RWPE2 (cell line): ENCODE data around the gene AKR1D1.

ENCODE experiments used
- ATAC-seq: fragments of 200-7000 bp; cut with Tn5 transposase; 3 replicates; pipeline ENCODE4 v1.9.1; 2021; ENCODE audit warnings: low read depth
- DNase-seq: peaks from one replicate; pipeline ENCODE4 v3.0.0-alpha.2; 2020; ENCODE audit warnings: low spot score
- H3K27ac ChIP-seq: fragments of 450-650 bp; 2 replicates; pipeline ENCODE4 v1.5.1; 2017; ENCODE audit warnings: mild to moderate bottlenecking; ENCODE audit not compliant: poor library complexity, severe bottlenecking
- H3K27me3 ChIP-seq: fragments of 250-450 bp; sonication (Bioruptor Pico); 2 replicates; pipeline ENCODE4 v1.5.1; 2021; ENCODE audit warnings: mild to moderate bottlenecking, moderate library complexity; ENCODE audit not compliant: insufficient read depth, poor library complexity, severe bottlenecking
- H3K36me3 ChIP-seq: fragments of 250-450 bp; sonication (Bioruptor Pico); 2 replicates; pipeline ENCODE4 v1.5.1; 2020; ENCODE audit warnings: low read depth, mild to moderate bottlenecking, moderate library complexity
- H3K4me1 ChIP-seq: fragments of 250-450 bp; sonication (Bioruptor Pico); 2 replicates; pipeline ENCODE4 v1.5.1; 2021; ENCODE audit warnings: mild to moderate bottlenecking, moderate library complexity; ENCODE audit not compliant: insufficient read depth, poor library complexity, severe bottlenecking
- H3K4me3 ChIP-seq: fragments of 250-450 bp; sonication (Bioruptor Pico); 2 replicates; pipeline ENCODE4 v1.5.1; 2021; ENCODE audit warnings: mild to moderate bottlenecking, moderate library complexity; ENCODE audit not compliant: severe bottlenecking
- H3K9me3 ChIP-seq: fragments of 250-450 bp; sonication (Bioruptor Pico); 2 replicates; pipeline ENCODE4 v1.5.1; 2021; ENCODE audit warnings: mild to moderate bottlenecking, moderate library complexity; ENCODE audit not compliant: severe bottlenecking
- TF ChIP-seq, protein P1 (sequence below): fragments of 450-650 bp; IDR thresholded peaks from one replicate; pipeline ENCODE4 v1.5.1; 2017; ENCODE audit warnings: mild to moderate bottlenecking, moderate library complexity; ENCODE audit not compliant: poor library complexity, severe bottlenecking

The AKR1D1 gene

GRCh38 chr7:138063400-138063799 is 12.9 kb upstream of the AKR1D1 start:
- TF ChIP-seq, protein P1, sequence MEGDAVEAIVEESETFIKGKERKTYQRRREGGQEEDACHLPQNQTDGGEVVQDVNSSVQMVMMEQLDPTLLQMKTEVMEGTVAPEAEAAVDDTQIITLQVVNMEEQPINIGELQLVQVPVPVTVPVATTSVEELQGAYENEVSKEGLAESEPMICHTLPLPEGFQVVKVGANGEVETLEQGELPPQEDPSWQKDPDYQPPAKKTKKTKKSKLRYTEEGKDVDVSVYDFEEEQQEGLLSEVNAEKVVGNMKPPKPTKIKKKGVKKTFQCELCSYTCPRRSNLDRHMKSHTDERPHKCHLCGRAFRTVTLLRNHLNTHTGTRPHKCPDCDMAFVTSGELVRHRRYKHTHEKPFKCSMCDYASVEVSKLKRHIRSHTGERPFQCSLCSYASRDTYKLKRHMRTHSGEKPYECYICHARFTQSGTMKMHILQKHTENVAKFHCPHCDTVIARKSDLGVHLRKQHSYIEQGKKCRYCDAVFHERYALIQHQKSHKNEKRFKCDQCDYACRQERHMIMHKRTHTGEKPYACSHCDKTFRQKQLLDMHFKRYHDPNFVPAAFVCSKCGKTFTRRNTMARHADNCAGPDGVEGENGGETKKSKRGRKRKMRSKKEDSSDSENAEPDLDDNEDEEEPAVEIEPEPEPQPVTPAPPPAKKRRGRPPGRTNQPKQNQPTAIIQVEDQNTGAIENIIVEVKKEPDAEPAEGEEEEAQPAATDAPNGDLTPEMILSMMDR: no peak
- Histone ChIP-seq H3K36me3 (no peaks in the 10 kb centered on the region), H3K4me1 (no peaks in the 10 kb centered on the region), H3K27ac (no peak overlapping the region), H3K9me3 (no peaks in the 10 kb centered on the region), H3K4me3 (no peak overlapping the region), H3K27me3 (peaks cover 3% of the 10 kb centered on the region)
- DNase-seq (no peak), ATAC-seq (no peak)

GRCh38 chr7:138064856-138065357 is 11.4 kb upstream of the AKR1D1 start:
- H3K27me3 ChIP-seq: peaks cover 3% of the 10 kb centered on the region
- H3K4me1 ChIP-seq: no peaks in the 10 kb centered on the region
- TF ChIP-seq, protein P1: no peak
- DNase-seq (no peak), ATAC-seq (no peak)
- no peak overlapping the region for H3K27ac ChIP-seq
- no peaks in the 10 kb centered on the region for H3K9me3 ChIP-seq
- H3K36me3 ChIP-seq: no peaks in the 10 kb centered on the region
- no peak overlapping the region for H3K4me3 ChIP-seq

- TF ChIP-seq, protein P1: no peak
- no peak for ATAC-seq
- no peaks in the 10 kb centered on the region for H3K4me1 ChIP-seq
Observed at GRCh38 chr7:138065827-138066226, 10.4 kb upstream of the AKR1D1 start.

GRCh38 chr7:138066954-138067394 is 9.3 kb upstream of the AKR1D1 start:
- TF ChIP-seq, protein P1: no peak
- Histone ChIP-seq H3K4me1 (no peaks in the 10 kb centered on the region), H3K4me3 (no peak overlapping the region), H3K36me3 (no peaks in the 10 kb centered on the region), H3K27ac (no peak overlapping the region), H3K9me3 (no peaks in the 10 kb centered on the region), H3K27me3 (peaks cover 3% of the 10 kb centered on the region)
- DNase-seq: no peak
- ATAC-seq: no peak

More at GRCh38 chr7:138065827-138066226, 10.4 kb upstream of the AKR1D1 start:
- DNase-seq: no peak
- H3K27me3 ChIP-seq: peaks cover 3% of the 10 kb centered on the region
- no peak overlapping the region for H3K4me3 ChIP-seq
- no peaks in the 10 kb centered on the region for H3K36me3 ChIP-seq
- no peaks in the 10 kb centered on the region for H3K9me3 ChIP-seq
- no peak overlapping the region for H3K27ac ChIP-seq

- DNase-seq (no peak), ATAC-seq (no peak)
- TF ChIP-seq, protein P1: no peak
- Histone ChIP-seq H3K36me3 (no peaks in the 10 kb centered on the region), H3K4me3 (no peak overlapping the region), H3K9me3 (no peaks in the 10 kb centered on the region), H3K27me3 (peaks cover 3% of the 10 kb centered on the region), H3K4me1 (no peaks in the 10 kb centered on the region), H3K27ac (no peak overlapping the region)
Observed at GRCh38 chr7:138067774-138068173, 8.5 kb upstream of the AKR1D1 start.
